Stimulated activated CD8-positive, alpha-beta memory T cell treated with anti-CD3 and anti-CD28 coated beads, Interleukin-4, amount 100 ng/mL, for 48 hours (primary cell): Measurements from ENCODE around the gene LZTR1.
"Not testable (repeated sequence)": the region's sequence is repeated elsewhere in the genome, so short reads cannot be mapped to it uniquely, and the experiment has no call there.

Experiments
- DNase-seq: peaks from one replicate; pipeline ENCODE4 v3.0.0-alpha.2; 2020

LZTR1 gene

DNA sequence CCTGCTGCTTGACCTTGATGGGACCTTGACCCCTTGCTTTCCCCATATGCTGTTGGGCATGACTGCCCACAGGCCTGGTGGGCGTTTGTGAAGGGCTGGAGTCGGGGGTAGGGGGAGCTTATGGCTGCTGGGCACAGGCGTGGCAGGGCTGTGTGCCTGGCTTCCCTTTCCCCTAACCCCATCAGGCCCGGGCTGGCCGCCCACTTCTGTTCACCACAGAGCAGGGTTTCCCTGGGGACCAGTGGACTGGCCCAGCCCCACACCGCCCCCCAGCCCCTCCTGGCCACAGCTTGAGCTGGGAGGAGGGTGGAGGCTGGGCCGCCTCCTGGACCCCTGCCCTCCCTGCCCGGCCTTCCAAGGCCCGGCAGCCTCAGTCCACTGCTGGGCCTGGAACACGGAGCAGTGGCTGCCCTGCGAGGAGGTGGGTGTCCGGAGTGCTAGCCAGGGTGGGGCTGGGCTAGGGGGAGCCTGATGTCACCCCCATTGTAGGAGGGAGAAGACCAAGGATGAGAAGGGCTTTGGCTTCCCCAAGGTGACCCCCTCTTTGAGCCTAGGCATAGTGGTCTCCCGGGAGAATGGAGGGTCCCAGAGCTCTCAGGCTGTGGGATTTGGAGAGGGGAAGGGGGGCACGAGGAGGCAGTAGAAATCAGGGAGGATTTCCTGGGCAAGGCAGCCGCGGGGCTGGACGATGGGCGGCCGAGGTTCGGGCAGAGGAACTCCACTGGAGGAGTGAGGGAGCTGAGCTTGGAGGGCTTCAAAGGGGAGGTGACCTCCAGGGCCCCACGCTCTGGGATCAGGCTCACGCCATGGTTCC, 15.0 kb upstream of the LZTR1 start, which contains the start of gene AIFM3:
Gene AIFM3, plus strand, starts transcription at position 373 of the 814 bp plus-strand sequence. CDS start 690 bp downstream, outside the sequence.
- no peak for DNase-seq

DNA sequence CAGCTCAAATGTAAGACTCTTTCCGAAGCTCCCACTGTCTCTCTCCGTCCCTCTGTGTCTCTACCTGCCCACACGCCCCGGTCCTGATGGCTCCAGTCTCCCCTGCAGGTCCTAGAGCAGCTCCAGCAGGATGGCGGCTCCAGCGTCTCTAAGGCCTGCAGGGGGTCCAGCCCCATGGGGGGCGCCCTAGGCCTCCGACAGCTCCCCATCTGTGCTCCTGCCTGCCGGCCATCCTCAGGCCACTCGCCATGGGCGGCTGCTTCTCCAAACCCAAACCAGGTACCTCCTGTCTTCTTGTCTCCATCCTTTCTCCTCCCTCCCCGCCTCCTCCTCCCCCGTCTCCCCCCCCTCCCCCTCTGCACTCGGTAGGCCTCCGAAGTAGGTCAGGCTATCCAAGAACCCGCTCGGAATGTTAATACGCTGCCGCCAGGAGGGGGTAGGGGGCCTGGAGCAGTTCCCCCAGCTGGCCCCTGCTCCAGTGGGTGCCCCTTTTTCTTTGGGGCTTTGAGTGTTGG, 14.3 kb upstream of the LZTR1 start:
- no peak for DNase-seq

DNA sequence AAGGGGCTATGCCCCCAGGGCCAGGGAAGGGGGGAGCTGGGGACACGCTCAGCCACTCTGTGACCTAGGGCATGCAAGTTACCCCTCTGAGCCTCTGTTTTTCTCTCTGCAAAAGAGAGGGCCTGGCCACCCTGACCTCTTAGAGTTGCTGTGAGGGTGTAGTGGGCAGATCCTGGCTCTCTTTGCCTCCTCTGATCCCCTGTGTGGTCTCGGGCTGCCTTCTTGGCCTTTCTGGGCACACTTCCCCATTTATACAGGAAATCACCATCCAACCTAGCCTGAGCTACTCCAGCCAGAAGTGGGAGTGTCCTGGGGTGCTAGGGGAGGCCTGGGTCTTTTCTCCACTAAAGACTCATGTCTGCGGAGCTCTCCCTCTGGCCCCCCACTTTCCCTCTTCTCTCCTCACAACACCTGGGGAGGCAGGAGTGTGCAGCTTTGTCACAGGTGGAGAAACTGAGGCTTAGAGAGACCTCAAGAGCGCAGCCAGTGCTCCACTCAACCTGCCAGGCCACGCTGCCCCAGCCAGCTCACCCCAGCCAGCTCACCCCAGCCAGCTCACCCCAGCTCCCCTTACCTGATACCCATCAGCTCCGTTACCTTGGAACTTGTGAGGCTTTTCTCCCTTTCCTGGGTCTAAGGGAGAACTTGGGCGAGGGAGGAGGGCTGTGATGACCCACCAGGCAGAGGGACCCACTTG, 13.7 kb upstream of the LZTR1 start:
- DNase-seq, result no peak

DNA sequence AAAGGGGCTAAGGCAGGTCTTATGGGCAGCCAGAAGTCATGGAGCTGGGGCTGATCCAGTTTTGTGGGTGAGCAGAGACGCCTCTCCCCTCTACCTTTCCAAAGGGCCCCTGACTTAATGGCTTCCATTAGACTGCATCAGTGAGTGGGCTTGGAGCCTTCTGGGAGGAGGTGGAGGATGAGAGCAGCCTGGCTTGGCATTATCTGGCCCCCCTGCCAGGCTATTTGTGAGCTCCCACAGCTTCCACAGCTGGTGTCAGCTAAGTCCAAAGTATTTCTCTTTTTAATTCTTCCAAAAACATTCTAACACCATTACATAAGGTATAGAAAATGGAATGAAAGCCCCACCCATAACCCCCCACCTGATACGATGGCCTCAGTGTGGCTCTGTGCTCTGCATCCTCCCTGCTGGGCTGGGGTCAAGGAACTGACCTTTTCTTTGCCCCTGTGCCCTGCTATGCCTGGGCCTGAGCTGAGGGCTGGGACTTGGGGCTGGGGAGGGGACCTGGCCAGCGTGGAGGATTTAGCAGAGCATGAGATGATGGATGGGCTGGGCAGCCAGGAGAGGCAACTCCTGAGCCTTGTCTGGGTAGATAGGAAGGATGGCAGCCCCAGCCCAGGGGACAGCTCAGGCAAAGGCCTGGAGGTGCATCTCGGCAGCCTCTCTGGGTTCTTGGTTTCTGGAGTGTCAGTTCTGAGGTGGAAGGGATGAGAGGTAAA, 11.0 kb upstream of the LZTR1 start:
- no peak for DNase-seq

DNA sequence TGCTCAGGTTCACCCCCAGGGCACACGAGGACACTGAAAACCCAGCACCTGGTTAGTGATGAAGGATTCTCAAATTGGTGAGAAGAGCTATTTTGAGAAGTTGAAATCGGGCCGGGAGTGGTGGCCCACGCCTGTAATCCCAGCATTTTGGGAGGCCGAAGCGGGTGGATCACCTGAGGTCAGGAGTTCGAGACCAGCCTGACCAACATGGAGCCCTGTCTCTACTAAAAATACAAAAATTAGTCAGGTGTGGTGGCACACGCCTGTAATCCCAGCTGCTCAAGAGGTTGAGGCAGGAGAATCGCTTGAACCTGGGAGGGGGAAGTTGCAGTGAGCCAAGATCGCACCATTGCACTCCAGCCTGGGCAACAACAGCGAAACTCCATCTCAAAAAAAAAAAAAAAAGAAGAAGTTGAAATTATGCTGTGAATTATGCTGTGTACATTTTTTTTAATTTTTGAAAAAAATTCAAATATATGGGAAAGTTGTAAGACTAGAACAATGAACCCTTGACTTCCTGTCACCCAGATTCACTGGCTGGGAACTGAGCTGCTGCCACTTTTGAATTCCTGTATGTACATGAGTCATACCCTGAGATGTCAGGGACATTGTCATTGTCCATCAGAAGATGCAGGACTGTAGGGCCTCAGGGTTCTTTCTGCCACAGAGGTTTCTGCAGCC, 9.9 kb upstream of the LZTR1 start:
- DNase-seq, result not testable (repeated sequence)

DNA sequence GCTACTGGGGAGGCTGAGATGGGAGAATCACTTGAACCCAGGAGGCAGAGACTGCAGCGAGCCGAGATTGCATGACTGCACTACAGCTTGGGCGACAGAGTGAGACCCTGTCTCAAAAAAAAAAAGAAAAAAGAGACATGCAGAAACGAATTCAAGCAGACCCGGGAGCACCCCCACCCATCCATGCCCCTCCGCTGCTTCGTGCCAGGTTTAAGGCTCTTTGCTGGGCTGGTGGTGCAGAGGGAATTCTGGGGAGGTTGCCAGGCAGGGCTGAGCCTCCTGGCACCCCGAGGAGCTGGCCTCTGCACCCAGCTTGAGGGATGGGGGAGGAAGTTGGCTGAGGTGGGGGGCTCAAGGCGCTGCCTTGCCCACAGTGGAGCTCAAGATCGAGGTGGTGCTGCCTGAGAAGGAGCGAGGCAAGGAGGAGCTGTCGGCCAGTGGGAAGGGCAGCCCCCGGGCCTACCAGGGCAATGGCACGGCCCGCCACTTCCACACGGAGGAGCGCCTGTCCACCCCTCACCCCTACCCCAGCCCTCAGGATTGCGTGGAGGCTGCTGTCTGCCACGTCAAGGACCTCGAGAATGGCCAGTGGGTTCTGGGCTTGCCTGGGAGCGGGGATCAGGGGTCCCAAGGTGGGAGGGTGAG, 9.0 kb upstream of the LZTR1 start:
- DNase-seq, result no peak

DNA sequence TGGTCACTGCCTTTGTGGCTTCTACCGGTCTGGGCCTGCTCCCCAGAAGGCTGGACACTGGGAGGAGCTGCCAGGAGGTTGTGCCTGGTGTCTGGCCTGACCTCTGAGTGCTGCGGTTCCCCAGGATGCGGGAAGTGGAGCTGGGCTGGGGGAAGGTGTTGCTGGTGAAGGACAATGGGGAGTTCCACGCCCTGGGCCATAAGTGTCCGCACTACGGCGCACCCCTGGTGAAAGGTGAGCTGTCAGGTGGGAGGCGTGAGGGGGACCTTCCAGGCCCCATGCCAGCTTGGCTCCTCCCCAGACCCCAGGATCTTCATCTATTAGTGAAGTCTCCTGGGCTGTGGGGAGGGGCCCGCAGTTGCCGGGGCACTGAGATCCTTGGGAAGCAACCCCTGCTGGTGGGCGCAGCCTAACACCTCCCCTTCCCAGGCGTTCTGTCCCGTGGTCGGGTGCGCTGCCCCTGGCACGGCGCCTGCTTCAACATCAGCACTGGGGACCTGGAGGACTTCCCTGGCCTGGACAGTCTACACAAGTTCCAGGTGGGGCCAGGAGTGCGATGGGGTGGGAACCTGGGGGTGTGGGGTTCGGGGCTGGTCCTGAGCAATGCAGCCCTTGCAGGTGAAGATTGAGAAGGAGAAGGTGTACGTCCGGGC, 8.3 kb upstream of the LZTR1 start:
- DNase-seq, result no peak

DNA sequence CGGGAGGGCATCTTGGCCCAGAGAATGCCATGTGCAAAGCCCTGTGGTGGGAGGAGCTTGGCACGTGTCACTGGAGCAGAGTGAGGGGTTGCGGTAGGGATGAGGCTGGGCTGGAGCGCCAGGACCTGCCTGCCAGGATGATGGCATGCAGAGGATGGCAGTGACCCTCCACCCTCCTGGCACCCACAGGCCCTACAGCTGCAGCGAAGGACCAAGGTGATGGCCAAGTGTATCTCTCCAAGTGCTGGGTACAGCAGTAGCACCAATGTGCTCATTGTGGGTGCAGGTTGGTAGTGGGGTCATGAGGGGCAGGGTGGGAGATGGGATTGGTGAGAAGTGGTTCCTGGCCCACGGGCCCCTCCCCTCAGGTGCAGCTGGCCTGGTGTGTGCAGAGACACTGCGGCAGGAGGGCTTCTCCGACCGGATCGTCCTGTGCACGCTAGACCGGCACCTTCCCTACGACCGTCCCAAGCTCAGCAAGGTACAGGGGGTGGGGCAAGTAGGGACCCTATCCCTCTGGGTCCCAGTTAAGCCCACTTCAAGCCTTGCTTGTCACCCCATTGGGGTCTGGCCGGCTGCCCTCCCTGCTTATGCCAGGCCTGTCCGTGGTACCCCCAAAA, 7.7 kb upstream of the LZTR1 start:
- DNase-seq, result no peak

DNA sequence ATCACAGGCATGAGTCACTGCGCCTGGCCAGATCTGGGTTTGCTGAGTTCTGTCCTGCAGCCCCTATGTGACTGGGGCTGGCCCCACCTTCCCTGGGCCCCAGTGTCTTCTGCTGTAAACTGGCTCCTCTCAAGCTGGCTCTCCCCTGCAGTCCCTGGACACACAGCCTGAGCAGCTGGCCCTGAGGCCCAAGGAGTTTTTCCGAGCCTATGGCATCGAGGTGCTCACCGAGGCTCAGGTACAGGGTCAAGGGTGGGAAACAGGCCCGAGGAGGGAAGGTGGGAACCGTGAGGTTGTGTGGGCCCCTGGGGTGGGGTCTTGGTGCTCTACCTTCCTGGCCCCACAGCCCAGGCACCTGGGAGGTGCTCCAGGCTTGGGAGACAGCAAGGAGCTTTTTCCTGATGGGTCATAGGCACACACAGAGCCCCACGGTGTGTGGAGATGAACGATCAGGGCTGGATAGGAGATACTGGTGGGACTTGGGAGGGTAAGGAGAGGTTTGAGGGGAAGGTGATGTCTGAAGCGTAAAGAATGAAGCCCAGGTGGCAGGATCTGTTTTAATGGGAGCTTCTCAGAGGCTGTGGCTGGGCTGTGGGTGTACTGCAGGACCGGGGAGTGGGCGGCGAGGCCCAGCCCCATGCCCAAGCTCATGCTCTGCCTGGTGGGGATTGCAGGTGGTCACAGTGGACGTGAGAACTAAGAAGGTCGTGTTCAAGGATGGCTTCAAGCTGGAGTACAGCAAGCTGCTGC, 6.4 kb upstream of the LZTR1 start:
- DNase-seq, result no peak

DNA sequence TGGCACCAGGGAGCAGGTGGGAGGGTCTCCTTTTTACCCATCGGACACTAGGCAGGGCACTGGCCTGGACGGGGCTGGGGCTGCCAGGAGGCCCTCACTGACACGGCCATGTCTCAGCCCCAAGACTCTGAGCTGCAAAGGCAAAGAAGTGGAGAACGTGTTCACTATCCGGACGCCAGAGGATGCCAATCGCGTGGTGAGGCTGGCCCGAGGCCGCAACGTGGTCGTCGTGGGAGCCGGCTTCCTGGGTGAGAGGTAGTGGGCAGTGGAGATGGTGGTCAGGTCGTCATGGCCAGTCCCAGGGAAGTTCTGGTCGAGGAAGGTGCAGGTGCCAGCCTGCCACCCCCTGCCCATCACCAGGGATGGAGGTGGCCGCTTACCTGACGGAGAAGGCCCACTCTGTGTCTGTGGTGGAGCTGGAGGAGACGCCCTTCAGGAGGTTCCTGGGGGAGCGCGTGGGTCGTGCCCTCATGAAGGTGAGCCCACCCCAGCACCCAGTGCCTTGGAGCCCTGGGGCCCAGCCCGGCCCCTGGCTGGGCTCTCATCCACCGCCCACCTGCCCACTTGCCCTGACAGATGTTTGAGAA, 5.7 kb upstream of the LZTR1 start:
- DNase-seq, result no peak

DNA sequence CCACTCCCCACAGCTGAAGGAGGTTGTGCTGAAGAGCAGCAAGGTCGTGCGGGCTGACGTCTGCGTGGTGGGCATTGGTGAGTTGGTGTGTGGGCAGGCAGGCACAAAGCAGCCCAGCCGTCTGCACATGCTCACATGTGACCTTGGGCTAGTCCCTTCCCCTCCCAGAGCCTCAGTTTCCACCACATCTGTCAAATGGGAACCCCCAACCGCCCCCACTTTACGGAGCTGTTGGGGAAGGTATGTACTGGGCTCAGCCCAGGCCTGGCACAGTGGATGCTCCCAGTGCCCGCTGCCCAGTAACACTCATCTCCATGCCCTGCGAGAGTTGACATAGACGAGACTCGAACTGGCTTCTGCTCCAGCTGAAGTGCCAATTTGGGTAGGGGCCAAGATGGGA, 5.1 kb upstream of the LZTR1 start:
- DNase-seq, result no peak

DNA sequence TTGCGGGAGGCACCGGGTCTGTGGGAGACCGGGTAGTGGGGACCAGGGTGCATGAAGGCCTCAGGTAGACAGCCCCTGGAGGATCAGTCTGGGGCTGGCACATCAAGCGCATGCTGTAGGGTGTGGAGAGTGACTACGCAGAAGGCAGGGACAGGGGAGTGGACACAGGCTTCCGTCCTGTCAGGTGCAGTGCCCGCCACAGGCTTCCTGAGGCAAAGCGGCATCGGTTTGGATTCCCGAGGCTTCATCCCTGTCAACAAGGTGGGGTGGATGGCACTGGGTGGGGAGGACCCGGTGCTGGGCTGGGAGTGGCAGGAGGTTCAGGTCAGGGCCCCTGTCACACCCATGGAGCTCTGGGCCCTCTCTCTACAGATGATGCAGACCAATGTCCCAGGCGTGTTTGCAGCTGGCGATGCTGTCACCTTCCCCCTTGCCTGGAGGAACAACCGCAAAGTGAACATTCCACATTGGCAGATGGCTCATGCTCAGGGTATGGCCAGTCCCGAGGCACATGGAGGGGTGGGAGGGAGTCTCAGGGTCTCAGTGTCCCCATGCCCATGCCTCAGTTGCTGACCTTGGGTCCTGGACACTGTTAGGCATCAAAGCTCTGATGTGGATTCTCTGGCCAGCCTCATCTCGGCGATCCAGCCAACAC, 4.5 kb upstream of the LZTR1 start:
- DNase-seq, result no peak

DNA sequence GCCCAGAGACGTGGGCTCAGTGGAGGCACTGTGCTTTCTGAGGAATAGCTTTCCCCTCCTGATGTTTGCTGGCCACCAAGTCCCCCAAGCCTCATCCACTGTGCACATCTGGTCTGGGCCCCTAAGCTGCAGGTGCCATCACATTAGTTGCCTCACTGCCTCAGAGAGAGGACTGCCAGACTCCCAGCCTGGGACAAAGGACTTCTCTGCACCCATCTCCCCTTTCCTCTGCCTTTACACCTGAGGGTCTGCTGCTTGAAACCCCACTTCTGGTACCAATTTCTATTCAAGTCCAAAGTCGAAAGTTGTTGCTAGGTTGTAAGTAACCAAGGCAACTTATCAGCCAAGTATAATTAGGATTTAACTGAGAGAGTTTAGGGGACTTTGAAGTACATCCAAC, 3.7 kb upstream of the LZTR1 start:
- DNase-seq, result no peak

DNA sequence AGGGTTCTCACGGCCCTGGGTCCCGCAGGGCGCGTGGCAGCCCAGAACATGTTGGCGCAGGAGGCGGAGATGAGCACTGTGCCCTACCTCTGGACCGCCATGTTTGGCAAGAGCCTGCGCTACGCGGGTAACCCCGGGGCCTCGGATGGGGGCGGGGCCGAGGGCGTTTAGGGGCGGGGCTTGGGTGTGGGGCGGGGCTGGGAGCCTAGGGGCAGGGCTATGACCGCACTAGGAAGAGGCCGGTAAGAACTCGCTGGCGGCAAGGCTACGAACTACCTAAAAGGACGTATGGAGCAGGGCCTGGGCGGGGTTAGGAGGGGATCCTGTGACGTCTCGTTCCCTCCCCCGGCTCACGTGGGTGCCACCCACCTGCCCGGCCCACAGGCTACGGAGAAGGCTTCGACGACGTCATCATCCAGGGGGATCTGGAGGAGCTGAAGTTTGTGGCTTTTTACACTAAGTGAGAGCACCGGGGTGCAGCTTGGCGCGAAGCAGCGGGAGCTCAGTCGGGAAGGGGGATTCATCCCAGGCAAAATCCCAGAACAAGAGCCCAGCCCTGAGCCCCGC, 2.8 kb upstream of the LZTR1 start:
- DNase-seq, result peak; percentile 77

DNA sequence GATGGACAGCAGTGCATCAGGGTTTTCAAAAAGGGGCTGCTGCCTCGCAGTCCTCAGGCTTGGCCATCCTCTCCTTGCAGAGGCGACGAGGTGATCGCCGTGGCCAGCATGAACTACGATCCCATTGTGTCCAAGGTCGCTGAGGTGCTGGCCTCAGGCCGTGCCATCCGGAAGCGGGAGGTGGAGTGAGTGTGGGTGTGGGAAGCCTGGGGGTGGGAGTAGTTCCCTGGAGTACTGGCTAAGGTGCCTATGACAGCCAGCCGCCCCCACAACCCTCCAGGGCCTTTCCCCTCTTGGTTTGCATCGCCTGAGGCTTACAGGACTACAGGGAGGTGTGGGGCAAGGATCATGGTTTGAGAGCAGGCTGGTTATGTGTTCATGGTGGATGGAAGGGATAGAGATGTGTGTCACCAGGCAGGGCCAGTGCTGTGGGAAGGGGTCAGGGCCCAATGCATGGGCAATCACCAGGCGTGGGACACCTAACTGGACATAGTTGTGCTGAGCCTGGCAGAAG, 2.1 kb upstream of the LZTR1 start:
- DNase-seq, result no peak

DNA sequence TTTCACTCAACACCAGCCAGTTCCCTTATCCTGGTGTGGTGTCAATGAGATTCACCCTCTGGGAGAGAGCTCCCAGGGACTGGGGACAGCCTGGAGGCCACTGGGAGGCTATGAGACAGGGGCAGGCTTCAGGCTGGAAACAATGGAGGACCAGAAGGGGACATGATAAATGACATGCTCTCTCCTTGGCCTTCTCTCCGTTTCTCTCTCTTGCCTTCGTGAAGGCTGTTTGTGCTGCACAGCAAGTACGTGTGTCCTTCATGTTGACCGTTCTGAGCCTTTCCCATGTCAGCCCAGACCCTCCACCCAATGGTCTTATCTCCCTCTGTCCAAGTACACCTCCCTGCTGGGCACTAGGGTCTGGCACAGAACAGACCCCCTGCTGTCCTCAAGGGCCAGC, 1.6 kb upstream of the LZTR1 start:
- DNase-seq, result no peak

DNA sequence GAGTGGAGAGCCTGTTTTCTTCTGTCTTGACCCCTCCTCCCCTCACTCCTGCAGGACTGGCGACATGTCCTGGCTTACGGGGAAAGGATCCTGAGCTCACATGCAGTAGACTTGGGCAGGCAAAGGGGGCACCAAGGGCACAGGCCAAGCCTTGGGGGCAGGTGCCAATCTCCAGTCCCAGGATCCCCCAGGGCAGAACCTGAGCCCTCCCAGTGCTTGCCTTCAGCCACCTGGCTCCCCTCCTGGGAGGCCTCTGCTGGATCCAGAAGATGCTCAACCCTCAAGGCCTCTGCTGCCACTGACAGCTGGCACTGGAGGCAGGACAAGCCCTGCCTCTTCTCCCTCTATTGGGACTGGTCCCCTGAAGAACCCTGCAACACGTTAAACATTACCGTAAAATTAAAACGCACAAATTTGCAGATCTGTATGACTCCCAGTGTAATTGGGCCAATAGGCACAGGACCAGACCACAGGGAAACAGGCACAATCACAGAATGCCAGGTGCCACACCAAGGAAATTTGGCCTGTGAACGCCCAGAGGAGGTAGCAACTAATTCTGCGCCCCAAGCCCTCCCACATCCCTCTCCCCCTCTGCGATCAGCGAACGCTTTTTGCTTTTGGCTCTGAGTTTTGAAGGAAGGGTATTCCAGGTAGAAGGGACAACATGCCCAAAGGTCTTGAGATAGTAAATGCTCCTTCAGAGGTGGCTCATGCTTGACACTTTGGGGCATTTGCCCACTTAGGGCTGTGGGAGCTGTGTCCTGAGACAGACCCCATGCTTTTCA, 967 bp upstream of the LZTR1 start:
- no peak for DNase-seq

DNA sequence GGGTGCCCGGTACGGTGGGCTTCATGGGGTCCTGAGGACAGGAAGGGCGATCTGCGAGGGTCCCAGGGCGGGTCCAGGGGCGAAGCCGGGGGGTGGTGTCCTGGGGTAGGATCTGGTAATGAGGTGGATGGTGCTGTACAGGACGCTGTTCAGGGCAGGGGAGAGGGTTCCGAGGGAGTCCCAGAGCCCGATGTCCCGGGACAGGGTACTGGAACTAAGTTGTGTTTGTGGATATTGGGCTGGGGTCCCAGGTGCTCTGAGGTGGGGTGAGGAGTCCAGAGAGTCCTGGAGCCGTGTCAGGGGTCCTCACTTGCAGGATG, 426 bp downstream of the LZTR1 start:
- no peak for DNase-seq
